ENCODE data around the gene LRP5.

DNA sequence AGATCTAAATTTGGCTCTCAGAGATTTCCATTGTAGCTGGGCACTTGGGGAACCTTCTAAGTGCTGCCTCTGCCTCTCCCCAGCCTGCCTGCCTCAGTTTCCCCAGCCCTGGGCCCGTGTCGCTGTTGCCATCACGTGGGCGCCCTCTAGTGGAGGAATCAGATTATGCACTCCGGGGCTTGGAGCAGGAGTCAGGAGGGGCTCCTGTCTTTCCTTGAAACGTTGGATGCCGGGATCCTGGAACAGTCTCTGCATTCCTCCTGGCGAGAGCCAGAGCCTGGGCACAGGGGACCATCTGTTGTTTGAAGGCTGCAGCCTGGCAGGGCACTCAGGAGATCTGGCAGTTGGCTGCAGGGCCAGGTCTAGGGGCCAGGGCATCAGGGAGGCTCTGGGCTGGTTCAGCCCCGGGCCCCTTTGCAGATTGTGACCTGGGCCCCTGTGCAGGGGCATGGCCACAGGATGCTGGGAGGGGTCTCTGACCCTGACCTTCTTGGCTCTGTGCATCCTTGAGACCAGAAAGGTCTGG, 71.6 kb downstream of the LRP5 start:
- TF ChIP-seq POLR2A (IDR thresholded peaks at IDR 0.05): no peak
- TF ChIP-seq, protein P1, sequence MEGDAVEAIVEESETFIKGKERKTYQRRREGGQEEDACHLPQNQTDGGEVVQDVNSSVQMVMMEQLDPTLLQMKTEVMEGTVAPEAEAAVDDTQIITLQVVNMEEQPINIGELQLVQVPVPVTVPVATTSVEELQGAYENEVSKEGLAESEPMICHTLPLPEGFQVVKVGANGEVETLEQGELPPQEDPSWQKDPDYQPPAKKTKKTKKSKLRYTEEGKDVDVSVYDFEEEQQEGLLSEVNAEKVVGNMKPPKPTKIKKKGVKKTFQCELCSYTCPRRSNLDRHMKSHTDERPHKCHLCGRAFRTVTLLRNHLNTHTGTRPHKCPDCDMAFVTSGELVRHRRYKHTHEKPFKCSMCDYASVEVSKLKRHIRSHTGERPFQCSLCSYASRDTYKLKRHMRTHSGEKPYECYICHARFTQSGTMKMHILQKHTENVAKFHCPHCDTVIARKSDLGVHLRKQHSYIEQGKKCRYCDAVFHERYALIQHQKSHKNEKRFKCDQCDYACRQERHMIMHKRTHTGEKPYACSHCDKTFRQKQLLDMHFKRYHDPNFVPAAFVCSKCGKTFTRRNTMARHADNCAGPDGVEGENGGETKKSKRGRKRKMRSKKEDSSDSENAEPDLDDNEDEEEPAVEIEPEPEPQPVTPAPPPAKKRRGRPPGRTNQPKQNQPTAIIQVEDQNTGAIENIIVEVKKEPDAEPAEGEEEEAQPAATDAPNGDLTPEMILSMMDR (IDR thresholded peaks at IDR 0.05): peak; percentile 86 to 96 (median 91)
